GM18517 (cell line): ENCODE measurements around the gene XRCC5.
"Not testable (repeated sequence)": the region's sequence is repeated elsewhere in the genome, so short reads cannot be mapped to it uniquely, and the experiment has no call there.

Experiments
- ATAC-seq: cut with Tn5 transposase; IDR thresholded peaks from one replicate; pipeline ENCODE4 v1.9.1; 2021; ENCODE audit warnings: mild to moderate bottlenecking, moderate library complexity; ENCODE audit not compliant: unreplicated experiment

Gene XRCC5

DNA sequence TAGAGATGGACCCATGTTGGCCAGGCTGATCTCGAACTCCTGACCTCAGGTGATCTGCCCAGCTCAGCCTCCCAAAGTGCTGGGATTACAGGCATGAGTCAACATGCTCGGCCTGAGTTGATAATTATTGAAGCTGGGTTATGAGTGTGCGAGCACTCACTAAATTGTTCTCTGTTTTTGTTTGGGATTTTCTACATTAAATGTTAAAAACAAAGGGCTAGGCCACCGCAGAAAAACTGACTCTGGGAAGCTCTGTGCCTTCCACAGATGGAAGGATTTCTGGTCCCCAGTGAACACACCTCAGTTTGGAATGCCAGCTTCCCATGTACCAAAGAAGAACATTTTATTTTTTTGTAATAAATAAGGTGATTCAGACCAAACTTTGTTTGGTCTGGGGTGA, 83.0 kb downstream of the XRCC5 start:
- no peak for ATAC-seq

DNA sequence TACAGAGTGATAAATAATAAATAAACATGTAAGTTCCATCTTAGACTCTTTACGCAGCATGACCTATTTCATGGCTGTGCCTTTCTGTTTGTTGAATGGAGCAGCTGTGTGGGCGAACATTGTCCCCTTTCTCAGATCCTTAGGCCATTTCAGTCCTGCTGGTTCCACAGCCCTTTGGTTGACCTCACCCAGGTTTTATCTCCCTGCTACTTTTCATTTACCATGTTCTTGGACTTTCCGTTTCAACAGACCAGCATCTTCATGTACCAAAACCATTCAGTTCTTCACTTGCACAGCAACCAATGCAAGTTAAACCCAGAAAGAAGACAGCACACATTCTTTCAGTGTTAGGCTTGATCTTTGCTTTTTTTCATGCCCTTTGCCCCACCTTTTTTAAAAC, 83.8 kb downstream of the XRCC5 start:
- no peak for ATAC-seq

DNA sequence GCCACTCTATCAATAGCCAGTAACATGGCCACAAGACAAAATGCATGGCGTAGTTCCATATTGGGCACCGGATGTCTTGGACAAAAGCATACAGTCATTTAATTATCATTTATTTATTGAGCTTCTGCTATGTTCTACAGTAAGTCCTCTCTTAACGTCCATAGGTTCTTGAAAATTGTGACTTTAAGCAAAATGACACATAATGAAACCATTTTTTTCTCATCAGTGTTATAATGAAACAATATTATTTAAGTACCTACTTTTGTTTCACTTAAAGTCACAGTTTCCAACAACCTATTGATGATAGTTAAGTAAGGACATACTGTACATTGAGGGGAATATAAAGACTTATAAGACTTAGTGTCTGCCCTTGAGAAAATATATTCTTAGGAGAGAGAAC, 84.9 kb downstream of the XRCC5 start:
- ATAC-seq = no peak

DNA sequence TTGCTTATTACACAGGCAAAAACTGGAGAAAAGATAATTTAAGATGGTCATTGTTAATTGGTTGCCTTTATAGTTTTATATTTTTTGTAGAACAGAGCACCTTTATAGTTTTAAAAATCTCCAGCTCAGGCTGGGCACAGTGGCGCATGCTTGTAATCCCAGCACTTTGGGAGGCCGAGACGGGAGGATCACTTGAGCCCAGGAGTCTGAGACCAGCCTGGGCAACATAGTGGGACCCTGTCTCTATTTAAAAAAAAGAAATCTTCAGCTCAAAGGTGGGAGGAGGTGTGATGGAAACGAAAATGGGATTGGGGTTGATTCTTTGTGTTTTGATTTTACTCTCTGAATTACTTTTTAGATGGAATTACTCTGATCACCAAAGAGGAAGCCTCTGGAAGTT, 85.4 kb downstream of the XRCC5 start:
- ATAC-seq = no peak

DNA sequence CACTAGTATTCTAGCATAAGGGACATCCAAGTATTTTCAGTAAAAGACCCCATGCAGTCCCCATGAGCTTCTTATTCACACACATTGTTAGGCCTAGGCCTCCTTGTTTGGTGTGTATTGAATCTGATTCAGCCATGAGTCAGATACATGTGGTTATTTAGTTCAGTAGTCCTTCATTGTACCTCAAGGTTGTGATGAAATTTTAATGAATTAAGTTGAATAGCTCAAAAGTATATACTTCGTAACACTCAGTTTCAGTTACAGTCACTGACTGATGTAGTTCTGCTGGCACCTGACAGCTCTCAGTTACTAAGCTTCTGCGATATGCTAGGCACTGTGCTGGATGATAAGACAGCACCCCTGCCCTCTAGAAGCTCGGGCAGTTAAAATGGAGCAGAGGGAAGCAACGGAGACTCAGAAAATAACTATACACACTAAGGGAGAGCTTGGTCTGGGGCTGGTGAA, 86.4 kb downstream of the XRCC5 start:
- ATAC-seq = no peak

DNA sequence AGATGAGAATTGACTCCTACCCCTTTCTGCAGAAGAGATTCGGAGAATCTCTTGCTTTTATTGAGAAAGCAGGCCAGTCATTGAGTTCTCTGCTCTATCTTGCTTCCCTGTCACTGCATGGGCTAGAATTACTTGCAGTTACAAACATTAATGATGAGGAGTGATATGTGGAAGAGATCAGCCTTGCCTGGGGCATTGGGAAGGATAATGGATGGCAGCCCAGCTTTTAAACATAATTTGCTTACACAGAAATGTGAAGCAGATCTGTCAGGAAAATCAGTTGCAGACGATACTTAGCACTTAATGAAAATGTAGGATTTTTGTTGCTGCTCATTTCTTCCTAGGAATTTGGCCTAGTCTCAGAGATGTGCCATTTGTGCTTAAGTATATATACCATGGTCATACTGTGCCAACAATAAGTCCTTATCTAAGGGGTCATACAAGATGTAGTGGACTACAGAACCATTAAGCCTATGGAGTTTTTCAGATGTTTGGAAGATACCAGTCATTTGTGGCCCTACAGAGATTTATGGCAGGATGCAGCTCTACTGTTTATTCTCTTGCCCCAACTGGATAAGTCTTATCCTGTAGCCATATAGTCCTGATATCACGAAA, 92.7 kb downstream of the XRCC5 start:
- ATAC-seq = no peak

DNA sequence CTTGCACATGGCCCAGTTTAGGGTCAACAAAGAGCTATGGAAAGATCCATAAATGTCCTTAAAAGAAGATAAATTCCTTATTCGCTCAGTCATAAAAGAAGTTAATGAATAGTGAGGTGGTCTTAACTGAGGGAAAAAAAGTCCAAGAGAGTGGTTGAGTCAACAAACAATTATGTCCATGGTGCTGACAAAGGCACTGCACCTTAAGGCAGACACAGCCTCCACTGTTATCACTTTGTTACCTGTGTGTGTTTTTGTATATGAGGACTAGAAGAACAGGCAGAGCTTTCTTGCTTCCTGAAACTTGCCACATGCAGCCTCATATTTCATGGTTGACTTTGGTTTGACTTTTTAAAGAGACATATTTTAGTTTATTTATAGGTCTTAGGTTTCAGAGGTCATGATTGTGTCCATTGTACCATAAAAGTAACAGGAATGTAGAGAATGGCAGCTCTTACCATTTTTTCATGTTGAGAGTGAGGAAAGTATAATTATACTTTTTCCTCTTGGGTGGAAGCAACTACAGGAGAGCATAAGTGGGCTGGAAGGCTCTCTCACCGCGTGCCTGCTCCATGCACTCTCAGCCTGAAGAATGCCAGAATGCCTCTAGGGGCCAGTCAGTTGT, 93.6 kb downstream of the XRCC5 start:
- no peak for ATAC-seq

DNA sequence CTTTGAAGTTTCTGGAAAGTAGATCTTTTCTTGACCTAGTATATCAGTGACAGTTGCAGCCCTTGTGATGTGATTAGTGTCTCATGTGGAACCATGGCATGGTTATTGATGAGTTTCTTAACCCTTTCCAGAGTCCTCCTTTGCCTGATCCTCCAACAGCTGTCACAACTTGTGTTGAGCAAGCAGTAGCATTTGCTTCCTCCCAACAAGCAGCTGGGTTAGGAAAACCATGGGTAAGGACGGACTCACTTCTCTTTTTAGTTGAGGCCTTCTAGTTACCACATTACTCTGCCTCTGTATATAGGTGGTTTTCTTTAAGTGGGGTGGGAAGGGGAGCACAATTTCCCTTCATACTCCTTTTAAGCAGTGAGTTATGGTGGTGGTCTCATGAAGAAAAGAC, 96.3 kb downstream of the XRCC5 start:
- ATAC-seq = no peak

DNA sequence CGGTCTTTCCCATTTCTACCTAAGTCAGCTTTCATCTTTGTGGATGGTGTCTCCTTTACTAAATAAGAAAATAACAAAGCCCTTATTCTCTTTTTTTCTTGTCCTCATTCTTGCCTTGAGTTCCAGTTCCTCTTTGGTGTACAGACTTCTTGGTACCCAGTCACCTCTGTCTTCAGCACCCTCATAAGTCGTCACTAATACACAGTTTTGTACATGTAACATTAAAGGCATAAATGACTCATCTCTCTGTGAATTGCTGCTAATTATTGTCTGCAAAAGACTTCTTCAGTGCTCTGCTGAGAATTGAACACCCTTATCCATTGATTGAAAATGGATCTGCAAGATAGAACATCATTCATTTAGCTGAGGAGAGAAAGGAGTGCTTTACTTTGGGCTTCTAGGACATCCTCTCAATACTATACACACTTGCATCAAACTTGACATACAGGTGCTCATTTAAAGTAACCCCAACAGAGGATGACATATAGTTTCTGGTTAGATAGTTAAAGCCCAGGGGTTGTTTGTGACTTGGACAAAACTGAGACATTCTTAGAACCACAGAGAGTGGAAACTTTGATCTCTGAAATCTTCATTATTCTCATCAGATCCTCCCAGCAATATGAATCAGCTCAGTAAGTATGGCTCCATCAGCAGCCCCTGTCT, 97.0 kb downstream of the XRCC5 start:
- ATAC-seq = peak; percentile 58

DNA sequence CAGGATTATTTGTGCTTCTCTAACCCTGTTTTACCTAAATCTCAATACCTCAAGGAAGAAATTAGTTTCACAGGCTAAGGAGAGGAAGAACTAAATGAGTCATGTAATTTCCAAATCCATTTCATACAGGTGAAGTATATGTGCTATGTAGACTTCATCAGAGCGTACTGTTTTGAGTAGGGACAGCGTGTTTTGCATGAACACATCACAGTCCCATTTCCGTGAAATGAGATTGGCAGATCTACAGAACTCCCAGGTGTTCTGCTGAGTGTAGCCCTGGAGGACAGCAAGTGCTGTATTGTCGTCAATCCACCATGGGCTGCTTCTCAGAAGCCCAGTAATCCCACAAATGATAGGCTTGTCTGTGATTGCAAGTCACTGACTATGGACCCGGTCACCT, 97.7 kb downstream of the XRCC5 start:
- no peak for ATAC-seq

DNA sequence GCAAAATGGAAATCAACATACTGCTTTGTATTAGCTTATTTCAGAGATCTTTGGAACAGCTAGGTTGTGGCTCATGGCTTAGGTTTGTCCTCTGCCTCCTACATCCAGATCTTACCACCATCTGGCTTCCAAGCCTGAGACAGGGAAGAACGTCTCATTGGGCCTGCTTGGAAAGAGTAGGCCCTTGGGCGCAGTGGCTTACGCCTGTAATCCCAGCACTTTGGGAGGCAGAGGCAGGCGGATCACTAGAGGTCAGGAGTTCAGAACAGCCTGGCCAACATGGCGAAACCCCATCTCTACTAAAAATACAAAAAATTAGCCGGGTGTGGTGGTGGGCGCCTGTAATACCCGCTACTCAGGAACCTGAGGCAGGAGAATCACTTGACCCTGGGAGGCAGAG, 99.5 kb downstream of the XRCC5 start:
- ATAC-seq = not testable (repeated sequence)

DNA sequence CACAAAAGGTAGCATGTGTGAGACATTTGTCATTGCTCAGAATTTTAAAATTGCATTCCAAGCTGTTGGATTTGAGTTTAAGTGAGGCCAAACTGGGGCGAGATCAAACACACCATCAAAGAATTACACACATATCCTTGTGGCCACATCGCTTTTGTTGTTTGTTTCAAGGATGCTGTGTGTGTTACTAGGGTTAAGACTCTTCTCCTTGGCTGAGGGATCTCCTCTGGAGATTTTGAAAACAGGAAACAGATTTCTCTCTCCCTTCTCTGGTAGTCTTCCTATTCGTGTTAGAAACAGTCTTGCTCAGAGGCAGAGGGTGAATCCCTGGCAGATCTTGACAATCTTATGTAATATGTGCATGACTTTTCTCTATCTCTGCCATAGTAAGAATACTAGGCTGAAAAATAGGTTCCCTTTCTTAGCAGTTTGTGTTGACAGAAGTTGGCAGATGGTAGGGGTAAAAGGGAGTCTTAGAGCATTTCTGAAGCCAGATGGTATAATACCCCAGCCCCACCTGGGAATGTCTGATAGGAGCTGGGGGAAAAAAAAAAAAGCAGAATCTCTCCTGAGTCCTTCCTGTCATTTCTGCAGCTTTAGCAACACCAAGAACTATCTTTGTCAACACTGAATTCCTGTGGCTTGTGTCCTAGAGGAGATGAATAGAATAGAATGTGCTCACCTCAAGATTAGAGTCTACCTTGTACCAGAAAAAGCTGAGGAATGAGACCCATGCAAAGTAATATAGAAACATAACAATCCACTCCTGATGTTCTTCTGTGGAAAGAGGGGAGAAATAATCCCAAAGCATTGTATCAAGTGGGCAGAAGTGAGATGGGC, 101.8 kb downstream of the XRCC5 start:
- ATAC-seq = no peak

DNA sequence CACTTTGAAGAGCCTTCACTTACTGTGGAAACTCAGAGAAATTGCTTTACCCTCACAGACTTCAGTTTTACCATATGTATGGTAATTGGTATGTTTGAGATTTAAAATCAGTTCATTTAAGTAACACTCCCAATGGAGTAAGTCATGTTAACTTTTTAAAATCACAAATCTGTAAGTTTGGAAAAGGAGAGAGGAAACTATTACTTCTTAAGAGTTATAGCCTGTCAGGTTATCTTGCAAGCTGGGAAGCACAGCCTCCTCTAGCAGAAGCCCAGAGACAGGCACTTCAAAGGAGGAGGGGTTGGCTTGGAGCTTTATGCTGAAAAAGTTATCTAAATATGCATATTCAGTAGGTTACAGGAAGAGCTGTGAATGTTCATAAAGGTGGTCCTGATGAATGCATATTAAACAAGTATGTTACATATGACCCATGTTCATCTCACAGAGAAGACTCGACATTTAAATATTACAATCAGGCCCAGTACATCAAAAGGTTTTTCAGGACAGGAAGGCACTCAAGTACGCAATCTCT, 102.5 kb downstream of the XRCC5 start:
- ATAC-seq = no peak

DNA sequence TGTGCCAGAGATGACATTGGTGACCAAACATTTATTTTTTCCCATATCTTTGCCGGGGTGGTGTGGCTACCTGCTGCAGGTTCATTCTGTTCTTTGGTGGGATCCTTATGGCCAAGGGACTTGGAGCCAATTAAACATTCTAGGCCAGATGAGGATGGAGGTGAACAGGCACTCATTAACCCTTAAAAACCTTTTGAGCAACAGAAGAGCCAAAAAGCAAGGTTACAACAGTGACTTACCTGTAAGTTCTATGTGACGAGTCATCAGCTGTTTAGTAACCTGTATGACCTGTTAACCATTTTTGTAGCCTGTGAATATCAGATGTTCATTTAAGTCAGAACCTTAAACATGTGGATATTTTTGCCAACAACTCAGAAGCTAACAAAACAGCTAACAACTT, 105.6 kb downstream of the XRCC5 start:
- no peak for ATAC-seq

DNA sequence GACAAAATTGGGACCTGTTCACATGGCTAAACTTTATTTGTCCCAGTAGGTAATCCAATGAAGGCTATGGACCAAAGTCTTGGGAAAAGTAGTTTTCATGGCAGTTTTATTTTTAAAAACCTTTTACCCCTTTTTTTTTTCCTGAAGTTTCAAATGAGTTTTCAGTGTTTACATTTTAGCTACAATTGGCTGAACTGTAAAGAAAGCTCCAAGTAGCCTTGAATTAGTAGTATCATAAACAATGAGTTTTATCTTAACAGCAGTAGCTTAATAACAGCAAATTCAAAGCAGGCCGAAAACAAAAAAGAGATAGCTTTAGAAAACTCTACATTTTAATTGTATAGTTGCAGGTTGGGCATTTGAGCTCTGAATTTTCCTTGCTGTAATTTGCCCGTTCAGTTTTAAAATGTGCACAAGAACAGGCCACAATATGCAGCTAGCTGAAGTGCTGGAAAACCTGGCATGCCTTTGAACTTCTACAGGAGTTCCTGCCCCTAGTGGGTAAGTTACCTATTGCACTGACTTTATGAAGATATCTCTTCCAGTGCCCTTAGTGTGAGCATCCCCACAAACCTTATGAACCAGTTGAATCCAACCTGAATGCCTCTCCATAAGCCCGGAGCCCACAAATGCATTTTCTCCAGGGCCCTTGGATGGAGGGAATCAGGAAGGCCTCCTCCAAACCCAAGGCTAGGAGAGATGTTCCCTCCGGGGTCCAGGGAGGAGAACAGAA, 106.7 kb downstream of the XRCC5 start:
- no peak for ATAC-seq

DNA sequence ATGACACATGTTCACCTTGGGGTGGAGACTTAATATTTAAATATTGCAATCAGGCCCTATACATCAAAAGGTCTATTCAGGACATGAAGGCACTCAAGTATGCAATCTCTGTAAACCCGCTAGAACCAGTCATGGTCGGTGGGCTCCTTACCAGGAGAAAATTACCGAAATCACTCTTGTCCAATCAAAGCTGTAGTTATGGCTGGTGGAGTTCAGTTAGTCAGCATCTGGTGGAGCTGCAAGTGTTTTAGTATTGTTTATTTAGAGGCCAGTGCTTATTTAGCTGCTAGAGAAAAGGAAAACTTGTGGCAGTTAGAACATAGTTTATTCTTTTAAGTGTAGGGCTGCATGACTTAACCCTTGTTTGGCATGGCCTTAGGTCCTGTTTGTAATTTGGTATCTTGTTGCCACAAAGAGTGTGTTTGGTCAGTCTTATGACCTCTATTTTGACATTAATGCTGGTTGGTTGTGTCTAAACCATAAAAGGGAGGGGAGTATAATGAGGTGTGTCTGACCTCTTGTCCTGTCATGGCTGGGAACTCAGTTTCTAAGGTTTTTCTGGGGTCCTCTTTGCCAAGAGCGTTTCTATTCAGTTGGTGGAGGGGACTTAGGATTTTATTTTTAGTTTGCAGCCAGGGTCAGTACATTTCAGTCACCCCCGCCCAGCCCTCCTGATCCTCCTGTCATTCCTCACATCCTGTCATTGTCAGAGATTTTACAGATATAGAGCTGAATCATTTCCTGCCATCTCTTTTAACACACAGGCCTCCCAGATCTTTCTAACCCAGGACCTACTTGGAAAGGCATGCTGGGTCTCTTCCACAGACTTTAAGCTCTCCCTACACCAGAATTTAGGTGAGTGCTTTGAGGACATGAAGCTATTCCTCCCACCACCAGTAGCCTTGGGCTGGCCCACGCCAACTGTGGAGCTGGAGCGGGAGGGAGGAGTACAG, 108.1 kb downstream of the XRCC5 start:
- no peak for ATAC-seq

DNA sequence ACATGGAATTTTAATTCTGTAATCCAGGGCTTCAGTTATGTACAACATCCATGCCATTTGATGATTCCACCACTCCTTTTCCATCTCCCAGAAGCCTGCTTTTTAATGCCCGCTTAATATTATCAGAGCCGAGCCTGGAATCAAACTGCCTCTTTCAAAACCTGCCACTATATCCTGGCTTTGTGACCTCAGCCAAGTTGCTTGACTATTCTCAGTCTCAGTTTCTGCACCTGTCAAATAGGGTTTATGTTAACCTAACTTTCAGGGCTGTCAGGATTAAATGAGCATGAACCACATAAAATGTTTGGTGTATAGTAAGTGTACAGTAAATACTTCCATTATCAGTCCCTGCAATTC, 108.7 kb downstream of the XRCC5 start:
- no peak for ATAC-seq

DNA sequence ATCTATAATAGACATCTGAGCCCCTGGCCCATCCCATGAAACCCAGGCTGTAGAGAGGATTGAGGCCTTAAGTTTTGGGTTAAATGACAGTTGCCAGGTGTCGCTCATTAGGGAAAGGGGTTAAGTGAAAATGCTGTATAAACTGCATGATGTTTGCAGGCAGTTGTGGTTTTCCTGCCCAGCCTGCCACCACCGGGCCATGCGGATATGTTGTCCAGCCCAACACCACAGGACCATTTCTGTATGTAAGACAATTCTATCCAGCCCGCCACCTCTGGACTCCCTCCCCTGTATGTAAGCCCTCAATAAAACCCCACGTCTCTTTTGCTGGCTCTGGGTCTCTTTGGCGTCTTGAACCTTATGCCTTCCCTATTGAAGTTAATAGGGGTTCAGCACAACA, 110.7 kb downstream of the XRCC5 start:
- no peak for ATAC-seq

DNA sequence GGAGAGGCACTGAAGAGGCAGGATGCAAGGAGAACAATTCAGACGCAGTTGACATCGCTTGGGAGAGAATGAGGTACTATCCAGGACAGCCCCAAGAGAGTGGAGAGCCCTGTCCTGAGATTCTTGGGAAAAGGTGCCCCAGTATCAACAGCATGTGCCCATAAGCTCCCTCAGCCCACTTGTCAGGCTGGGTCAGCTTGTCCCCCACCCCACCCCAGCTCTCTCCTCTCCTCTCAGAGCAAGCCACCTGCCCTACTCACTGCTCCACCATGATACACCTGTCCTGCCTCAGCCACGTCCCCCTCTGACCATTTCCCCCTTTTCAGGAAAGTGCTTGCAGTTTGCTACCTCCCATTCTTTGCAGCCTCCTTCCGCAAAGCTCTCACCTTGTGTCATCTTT, 111.8 kb downstream of the XRCC5 start:
- no peak for ATAC-seq

DNA sequence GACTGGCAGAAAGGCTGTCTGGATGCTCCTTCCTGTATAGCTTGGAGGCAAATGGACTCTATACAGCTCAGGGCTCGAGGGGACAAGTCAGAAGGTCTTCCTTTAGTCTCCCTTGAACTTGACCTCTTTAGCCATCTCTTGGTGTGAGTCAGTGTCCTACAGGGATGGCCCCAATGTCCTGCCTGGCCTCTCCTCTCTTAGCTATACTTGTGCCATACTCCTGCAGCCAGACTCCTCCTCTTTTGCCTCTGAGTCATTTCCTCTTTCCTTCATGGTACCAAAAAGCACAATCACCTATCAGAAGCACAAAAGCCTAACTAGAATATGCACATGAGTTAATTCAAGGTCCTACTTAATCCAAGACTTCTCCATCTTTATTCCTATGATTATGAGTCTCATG, 112.7 kb downstream of the XRCC5 start:
- no peak for ATAC-seq
